H1 (cell line): ENCODE data around the gene INPP5A.

Experiments used
- CTCF ChIP-seq, 3 experiments: IDR thresholded peaks; 1 replicate in 2 of 3; 2 replicates in 1 of 3; pipeline versions ENCODE4 v1.5.1 to v1.6.1; 2011; ENCODE audit warnings: low read length in 3 of 3, mild to moderate bottlenecking in 3 of 3, inconsistent platforms in 2 of 3, low read depth in 1 of 3, moderate library complexity in 1 of 3; ENCODE audit not compliant: insufficient read depth in 1 of 3; ENCODE audit errors: control extremely low read depth in 1 of 3
- EGR1 ChIP-seq: IDR thresholded peaks from 2 replicates; pipeline ENCODE4 v1.6.1; 2011; ENCODE audit warnings: low read depth, low read length, borderline replicate concordance
- HDAC2 ChIP-seq, 2 experiments: fragments of 300-600 bp in 1 of 2; sonication (generic) in 1 of 2; IDR thresholded peaks; 2 replicates each; pipeline ENCODE4 v1.6.1; 2011 to 2012; ENCODE audit warnings: low read depth in 2 of 2, low read length in 2 of 2, mild to moderate bottlenecking in 2 of 2, moderate library complexity in 2 of 2, borderline replicate concordance in 1 of 2, inconsistent platforms in 1 of 2
- JUN ChIP-seq: IDR thresholded peaks from 2 replicates; pipeline ENCODE4 v1.6.1; 2011; ENCODE audit warnings: low read depth, mild to moderate bottlenecking, improper control_type of control experiment, low read length
- KDM1A ChIP-seq: fragments of 200-600, 300-600 bp; sonication (generic); IDR thresholded peaks from 2 replicates; pipeline ENCODE4 v1.7.1; 2016; ENCODE audit warnings: mild to moderate bottlenecking, low read length, borderline replicate concordance
- MAX ChIP-seq: IDR thresholded peaks from 2 replicates; pipeline ENCODE4 v1.6.1; 2012; ENCODE audit warnings: inconsistent platforms
- NRF1 ChIP-seq: IDR thresholded peaks from 2 replicates; pipeline ENCODE4 v1.6.1; 2011; ENCODE audit warnings: mild to moderate bottlenecking, low read depth, low read length, improper control_type of control experiment
- SIX5 ChIP-seq: IDR thresholded peaks from 2 replicates; pipeline ENCODE4 v1.6.1; 2011; ENCODE audit warnings: mild to moderate bottlenecking, low read depth, low read length
- SUZ12 ChIP-seq: fragments of 200-600 bp; sonication (generic); IDR thresholded peaks from 2 replicates; pipeline ENCODE4 v1.6.1; 2012; ENCODE audit warnings: mild to moderate bottlenecking, inconsistent platforms, low read length, moderate library complexity, mixed read lengths
- TCF12 ChIP-seq: IDR thresholded peaks from 2 replicates; pipeline ENCODE4 v1.6.1; 2011; ENCODE audit warnings: low read depth, mild to moderate bottlenecking, low read length

- TF ChIP-seq SUZ12 = no peak
- no peak for TF ChIP-seq HDAC2 (IDR thresholded peaks at IDR 0.05; ENCODE audit: borderline replicate concordance in 1 of 2, low read depth in 2 of 2, low read length in 2 of 2)
- TF ChIP-seq KDM1A = no peak
- no peak for TF ChIP-seq SIX5
- TF ChIP-seq EGR1 = 0 out of 2 replicates have a peak, but pooled peaks have one; percentile 53
- peak in 1 of 3 experiments; percentile 3; a peak in 1 of 4 replicates for TF ChIP-seq CTCF (IDR thresholded peaks at IDR 0.05; ENCODE audit: control extremely low read depth in 1 of 3, insufficient read depth in 1 of 3, low read depth in 1 of 3, low read length in 3 of 3)
- no peak for TF ChIP-seq TCF12
- TF ChIP-seq JUN = no peak
- no peak for TF ChIP-seq NRF1
- TF ChIP-seq MAX = no peak
Measured at GRCh38 chr10:132746801-132747625, 209.4 kb downstream of the INPP5A start.
